HEK293T (cell line): Measurements from ENCODE around the gene FSIP1.

ENCODE experiments used
- ARNT ChIP-seq: fragments of 450-650 bp; IDR thresholded peaks from 2 replicates; pipeline ENCODE4 v1.6.1; 2017; ENCODE audit warnings: mild to moderate bottlenecking
- BHLHE40 ChIP-seq: fragments of 450-650 bp; IDR thresholded peaks from 2 replicates; pipeline ENCODE4 v1.6.1; 2016; ENCODE audit warnings: mild to moderate bottlenecking, moderate library complexity, borderline replicate concordance
- CTBP1 ChIP-seq: fragments of 450-650 bp; IDR thresholded peaks from 2 replicates; pipeline ENCODE4 v1.6.1; 2016; ENCODE audit warnings: borderline replicate concordance
- FOXA1 ChIP-seq: fragments of 450-650 bp; IDR thresholded peaks from 2 replicates; pipeline ENCODE4 v1.6.1; 2016; ENCODE audit warnings: mild to moderate bottlenecking
- FOXK2 ChIP-seq: fragments of 450-650 bp; IDR thresholded peaks from 2 replicates; pipeline ENCODE4 v1.6.1; 2016; ENCODE audit warnings: mild to moderate bottlenecking
- FOXM1 ChIP-seq: fragments of 450-650 bp; IDR thresholded peaks from 2 replicates; pipeline ENCODE4 v1.6.1; 2017; ENCODE audit warnings: mild to moderate bottlenecking, borderline replicate concordance
- HDGF ChIP-seq: fragments of 450-650 bp; IDR thresholded peaks from 2 replicates; pipeline ENCODE4 v1.6.1; 2017; ENCODE audit warnings: antibody characterized with exemption, borderline replicate concordance
- NFRKB ChIP-seq: fragments of 450-650 bp; IDR thresholded peaks from 2 replicates; pipeline ENCODE4 v1.6.1; 2016; ENCODE audit warnings: mild to moderate bottlenecking, moderate library complexity
- SP1 ChIP-seq: fragments of 450-650 bp; IDR thresholded peaks from 2 replicates; pipeline ENCODE4 v1.6.1; 2017
- SUZ12 ChIP-seq: fragments of 450-650 bp; IDR thresholded peaks from 2 replicates; pipeline ENCODE4 v1.6.1; 2016; ENCODE audit warnings: mild to moderate bottlenecking
- TARDBP ChIP-seq: fragments of 450-650 bp; IDR thresholded peaks from 2 replicates; pipeline ENCODE4 v1.6.1; 2016
- ZNF384 ChIP-seq: fragments of 450-650 bp; IDR thresholded peaks from 2 replicates; pipeline ENCODE4 v1.6.1; 2016

- TF ChIP-seq SP1 (no peak), NFRKB (no peak), HDGF (no peak), FOXM1 (no peak), ARNT (no peak), TARDBP (no peak), BHLHE40 (no peak), FOXK2 (no peak), FOXA1 (no peak), SUZ12 (no peak), ZNF384 (no peak), CTBP1 (no peak)
Observed at GRCh38 chr15:39695793-39696192, 86.8 kb downstream of the FSIP1 start.
